Activated T-cell treated with anti-CD3 and anti-CD28 coated beads, Interleukin-2, amount 50 U/mL, for 4 hours (primary cell): ENCODE results near the gene KIF5C. TPM values are rescaled to one million over a fixed set of nuclear protein-coding genes. Genes with fewer than 3 reads are reported as not detected.

Experiments
- ATAC-seq, 2 donors: fragments of 200-7000 bp; cut with Tn5 transposase; one replicate each; pipeline ENCODE4 v1.10.0; 2021
- DNase-seq: peaks from one replicate; pipeline ENCODE4 v3.0.0-alpha.2; 2020
- H3K27me3 Mint-ChIP-seq: one replicate; pipeline ENCODE4 v1.8.0; 2021; ENCODE audit warnings: low read depth, mixed read lengths
- H3K36me3 Mint-ChIP-seq: one replicate; pipeline ENCODE4 v1.8.0; 2022; ENCODE audit warnings: mixed read lengths; ENCODE audit not compliant: insufficient read depth
- H3K4me1 Mint-ChIP-seq: one replicate; pipeline ENCODE4 v1.8.0; 2021; ENCODE audit warnings: low read depth, mixed read lengths
- H3K4me3 Mint-ChIP-seq: one replicate; pipeline ENCODE4 v1.8.0; 2021; ENCODE audit warnings: mild to moderate bottlenecking, moderate library complexity, mixed read lengths
- H3K9me3 Mint-ChIP-seq: one replicate; pipeline ENCODE4 v1.8.0; 2021; ENCODE audit warnings: mixed read lengths
- total RNA-seq, 3 donors: library from RNA; stranded (reverse); gene quantifications; one replicate each; pipeline ENCODE4 v1.2.1, GENCODE V29; 2021

KIF5C gene
- total RNA-seq, 3 donors from 2014 or later, result 4.2 to 7.3 (median 5.5) TPM

- Mint-ChIP-seq H3K27me3 (no peaks in the 10 kb centered on the region), H3K36me3 (peaks cover 18% of the 10 kb centered on the region), H3K4me1 (peaks cover 3% of the 10 kb centered on the region), H3K9me3 (no peaks in the 10 kb centered on the region), H3K4me3 (no peak overlapping the region)
- no peak for ATAC-seq
- DNase-seq, result no peak
Measured at GRCh38 chr2:149004836-149005235, 129.8 kb downstream of the KIF5C start.

GRCh38 chr2:149005471-149006077 is 130.5 kb downstream of the KIF5C start:
- Mint-ChIP-seq H3K9me3 (no peaks in the 10 kb centered on the region), H3K36me3 (peaks cover 18% of the 10 kb centered on the region), H3K4me3 (no peak overlapping the region), H3K27me3 (no peaks in the 10 kb centered on the region), H3K4me1 (no peaks in the 10 kb centered on the region)
- DNase-seq (no peak), ATAC-seq (no peak)

- Mint-ChIP-seq H3K36me3 (peaks cover 15% of the 10 kb centered on the region), H3K27me3 (no peaks in the 10 kb centered on the region), H3K9me3 (no peaks in the 10 kb centered on the region), H3K4me3 (no peak overlapping the region), H3K4me1 (no peaks in the 10 kb centered on the region)
- DNase-seq, result no peak
- ATAC-seq, result no peak
Measured at GRCh38 chr2:149006883-149007543, 132.0 kb downstream of the KIF5C start.

GRCh38 chr2:149008381-149008780 is 133.4 kb downstream of the KIF5C start:
- Mint-ChIP-seq H3K9me3 (no peaks in the 10 kb centered on the region), H3K4me3 (no peak overlapping the region), H3K36me3 (peaks cover 9% of the 10 kb centered on the region), H3K27me3 (no peaks in the 10 kb centered on the region), H3K4me1 (no peaks in the 10 kb centered on the region)
- ATAC-seq (no peak), DNase-seq (no peak)

GRCh38 chr2:149009576-149010461 is 134.8 kb downstream of the KIF5C start:
- Mint-ChIP-seq H3K4me1 (no peaks in the 10 kb centered on the region), H3K36me3 (peaks cover 9% of the 10 kb centered on the region), H3K9me3 (no peaks in the 10 kb centered on the region), H3K4me3 (no peak overlapping the region), H3K27me3 (no peaks in the 10 kb centered on the region)
- ATAC-seq, result no peak
- no peak for DNase-seq

GRCh38 chr2:149012545-149012944 is 137.5 kb downstream of the KIF5C start:
- DNase-seq (no peak), ATAC-seq (no peak)
- Mint-ChIP-seq H3K9me3 (no peaks in the 10 kb centered on the region), H3K4me1 (no peaks in the 10 kb centered on the region), H3K27me3 (no peaks in the 10 kb centered on the region), H3K36me3 (peaks cover 9% of the 10 kb centered on the region), H3K4me3 (no peak overlapping the region)

GRCh38 chr2:149015501-149015900 is 140.5 kb downstream of the KIF5C start:
- Mint-ChIP-seq H3K27me3 (no peaks in the 10 kb centered on the region), H3K4me1 (no peaks in the 10 kb centered on the region), H3K9me3 (no peaks in the 10 kb centered on the region), H3K4me3 (no peak overlapping the region), H3K36me3 (peaks cover 6% of the 10 kb centered on the region)
- no peak for ATAC-seq
- no peak for DNase-seq

GRCh38 chr2:149015926-149016563 is 141.0 kb downstream of the KIF5C start:
- Mint-ChIP-seq H3K4me3 (no peak overlapping the region), H3K9me3 (no peaks in the 10 kb centered on the region), H3K27me3 (no peaks in the 10 kb centered on the region), H3K36me3 (peaks cover 6% of the 10 kb centered on the region), H3K4me1 (no peaks in the 10 kb centered on the region)
- DNase-seq, result no peak
- ATAC-seq, result no peak

GRCh38 chr2:149017116-149017985 is 142.3 kb downstream of the KIF5C start:
- ATAC-seq (peak; percentile 58 to 73), DNase-seq (peak; percentile 68)
- Mint-ChIP-seq H3K9me3 (no peaks in the 10 kb centered on the region), H3K4me3 (no peak overlapping the region), H3K36me3 (peaks cover 3% of the 10 kb centered on the region), H3K4me1 (no peaks in the 10 kb centered on the region), H3K27me3 (no peaks in the 10 kb centered on the region)

- H3K36me3 Mint-ChIP-seq, result no peaks in the 10 kb centered on the region
- H3K4me3 Mint-ChIP-seq, result no peak overlapping the region
- ATAC-seq (no peak), DNase-seq (no peak)
- no peaks in the 10 kb centered on the region for H3K4me1 Mint-ChIP-seq
- no peaks in the 10 kb centered on the region for H3K27me3 Mint-ChIP-seq
- no peaks in the 10 kb centered on the region for H3K9me3 Mint-ChIP-seq
Measured at GRCh38 chr2:149018981-149019380, 144.0 kb downstream of the KIF5C start.

- H3K4me3 Mint-ChIP-seq, result no peak overlapping the region
- H3K9me3 Mint-ChIP-seq, result no peaks in the 10 kb centered on the region
- H3K27me3 Mint-ChIP-seq, result no peaks in the 10 kb centered on the region
- DNase-seq (no peak), ATAC-seq (no peak)
- H3K4me1 Mint-ChIP-seq, result no peaks in the 10 kb centered on the region
- no peaks in the 10 kb centered on the region for H3K36me3 Mint-ChIP-seq
Measured at GRCh38 chr2:149019768-149020167, 144.7 kb downstream of the KIF5C start.

GRCh38 chr2:149020432-149020851 is 145.4 kb downstream of the KIF5C start:
- Mint-ChIP-seq H3K36me3 (no peaks in the 10 kb centered on the region), H3K27me3 (no peaks in the 10 kb centered on the region), H3K9me3 (no peaks in the 10 kb centered on the region), H3K4me1 (no peaks in the 10 kb centered on the region), H3K4me3 (no peak overlapping the region)
- DNase-seq (no peak), ATAC-seq (no peak)

GRCh38 chr2:149021271-149021719 is 146.3 kb downstream of the KIF5C start:
- ATAC-seq, result no peak
- Mint-ChIP-seq H3K4me3 (no peak overlapping the region), H3K27me3 (no peaks in the 10 kb centered on the region), H3K4me1 (no peaks in the 10 kb centered on the region), H3K36me3 (peaks cover under 1% of the 10 kb centered on the region), H3K9me3 (no peaks in the 10 kb centered on the region)
- DNase-seq, result no peak
